Stimulated activated naive B cell treated with anti-CD40 and anti-IgM and Interleukin-4, amounts not matched to agents 10 μg/mL and 1 μg/mL and 100 μg/mL, for 72 hours (primary cell): Measurements from ENCODE around the gene RPL7A.
A peak's percentile ranks its signal among the peaks of the same experiment; 100 is the strongest.
"Not testable (repeated sequence)": the region's sequence is repeated elsewhere in the genome, so short reads cannot be mapped to it uniquely, and the experiment has no call there.

Experiments
- ATAC-seq, 2 donors: fragments of 150-1000 bp; cut with Tn5 transposase; replicated peaks; 2 replicates each; pipeline ENCODE4 v1.10.0; 2021; ENCODE audit warnings: moderate library complexity in 1 of 2
- DNase-seq: peaks from one replicate; pipeline ENCODE4 v3.0.0; 2021
- H3K27ac Mint-ChIP-seq: one replicate; pipeline ENCODE4 v1.8.0; 2022; ENCODE audit warnings: mild to moderate bottlenecking, mixed read lengths
- H3K27me3 Mint-ChIP-seq, 2 donors: one replicate each; pipeline ENCODE4 v1.8.0; 2022; ENCODE audit warnings: mixed read lengths in 2 of 2
- H3K36me3 Mint-ChIP-seq, 2 donors: one replicate each; pipeline ENCODE4 v1.8.0; 2022; ENCODE audit warnings: mixed read lengths in 2 of 2, mild to moderate bottlenecking in 1 of 2
- H3K4me1 Mint-ChIP-seq, 2 donors: one replicate each; pipeline ENCODE4 v1.8.0; 2022; ENCODE audit warnings: mixed read lengths in 2 of 2, mild to moderate bottlenecking in 1 of 2
- H3K4me3 Mint-ChIP-seq, 2 donors: one replicate each; pipeline ENCODE4 v1.8.0; 2022; ENCODE audit warnings: mild to moderate bottlenecking in 2 of 2, mixed read lengths in 2 of 2, moderate library complexity in 1 of 2
- H3K9me3 Mint-ChIP-seq, 2 donors: one replicate each; pipeline ENCODE4 v1.8.0; 2022; ENCODE audit warnings: mixed read lengths in 2 of 2, mild to moderate bottlenecking in 1 of 2

RPL7A gene

DNA sequence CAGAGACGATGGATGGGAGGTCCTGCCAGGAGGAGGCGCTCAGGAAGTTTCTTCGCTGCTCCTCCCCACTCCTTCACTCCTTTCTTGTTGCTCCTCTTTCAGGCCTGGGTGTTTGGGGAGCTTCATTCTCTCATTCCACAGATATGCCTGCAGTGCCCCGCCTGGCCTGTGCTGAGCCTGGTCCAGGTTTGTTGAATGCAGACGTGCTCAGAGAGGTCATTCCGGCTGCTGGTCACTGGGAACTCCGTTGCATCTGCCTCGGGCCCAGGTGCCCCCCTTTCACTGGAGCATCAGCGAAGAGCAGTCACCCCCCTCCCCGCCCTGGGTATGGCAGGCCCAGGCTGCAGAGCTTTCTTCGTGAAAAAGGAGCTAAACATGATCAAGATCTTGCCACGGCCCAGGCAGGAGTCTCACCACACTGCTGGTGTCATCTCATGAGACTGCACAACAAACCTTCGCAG lies 27.6 kb upstream of the RPL7A start:
- Mint-ChIP-seq H3K27me3 (peaks cover 3 to 20% of the 10 kb centered on the region in 2 donors), H3K9me3 (peaks cover 0 to 3% of the 10 kb centered on the region in 2 donors), H3K4me3 (no peak overlapping the region), H3K36me3 (peaks cover 2 to 6% of the 10 kb centered on the region in 2 donors), H3K4me1 (no peaks in the 10 kb centered on the region), H3K27ac (no peak overlapping the region)
- no peak for ATAC-seq
- no peak for DNase-seq

DNA sequence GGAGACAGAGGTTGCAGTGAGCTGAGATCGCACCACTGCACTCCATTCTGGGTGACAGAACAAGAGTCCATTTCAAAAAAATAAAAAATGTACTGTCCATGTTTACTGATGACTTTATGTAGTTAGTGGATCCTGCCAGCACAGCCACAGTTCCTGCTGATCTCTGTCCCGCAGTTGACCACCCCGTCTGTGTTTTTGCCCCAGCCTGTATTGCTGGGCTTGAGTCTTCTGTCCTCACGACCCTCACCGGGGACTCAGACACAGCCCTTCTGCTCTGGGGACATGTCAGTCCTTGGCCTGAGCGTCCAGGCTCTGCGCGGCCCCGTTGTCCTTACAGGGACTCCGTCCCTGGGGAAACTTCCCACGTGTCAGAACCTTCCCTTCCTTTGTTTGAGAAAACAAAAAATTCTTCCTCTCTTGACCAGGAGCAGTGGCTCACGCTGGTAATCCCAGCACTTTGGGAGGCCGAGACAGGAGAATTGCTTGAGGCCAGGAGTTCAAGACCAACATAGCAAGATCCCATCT lies 26.5 kb upstream of the RPL7A start:
- H3K4me3 Mint-ChIP-seq = no peak overlapping the region
- no peak overlapping the region for H3K27ac Mint-ChIP-seq
- DNase-seq (no peak), ATAC-seq (no peak)
- no peaks in the 10 kb centered on the region for H3K4me1 Mint-ChIP-seq
- H3K27me3 Mint-ChIP-seq = peaks cover 3 to 20% of the 10 kb centered on the region in 2 donors
- H3K9me3 Mint-ChIP-seq = peaks cover 0 to 1% of the 10 kb centered on the region in 2 donors
- H3K36me3 Mint-ChIP-seq = peaks cover 2 to 9% of the 10 kb centered on the region in 2 donors

- H3K9me3 Mint-ChIP-seq = peaks cover 0 to 1% of the 10 kb centered on the region in 2 donors
- ATAC-seq = no peak
- H3K36me3 Mint-ChIP-seq = peaks cover 2 to 10% of the 10 kb centered on the region in 2 donors
- DNase-seq = no peak
- peaks cover 3 to 9% of the 10 kb centered on the region in 2 donors for H3K27me3 Mint-ChIP-seq
- no peak overlapping the region for H3K4me3 Mint-ChIP-seq
- no peak overlapping the region for H3K27ac Mint-ChIP-seq
- H3K4me1 Mint-ChIP-seq = no peaks in the 10 kb centered on the region
These were observed 25.3 kb upstream of the RPL7A start for GRCh38 chr9:133322701-133323100.

- H3K4me3 Mint-ChIP-seq = no peak overlapping the region
- no peak overlapping the region for H3K27ac Mint-ChIP-seq
- no peaks in the 10 kb centered on the region for H3K4me1 Mint-ChIP-seq
- DNase-seq (no peak), ATAC-seq (no peak)
- H3K27me3 Mint-ChIP-seq = peaks cover 3 to 4% of the 10 kb centered on the region in 2 donors
- peaks cover 0 to 1% of the 10 kb centered on the region in 2 donors for H3K9me3 Mint-ChIP-seq
- peaks cover 4 to 14% of the 10 kb centered on the region in 2 donors for H3K36me3 Mint-ChIP-seq
These were observed 24.8 kb upstream of the RPL7A start for GRCh38 chr9:133323211-133323610.

GRCh38 chr9:133323991-133324703 lies 23.9 kb upstream of the RPL7A start:
- Mint-ChIP-seq H3K9me3 (peaks cover 0 to 1% of the 10 kb centered on the region in 2 donors), H3K4me3 (no peak overlapping the region), H3K4me1 (peaks cover 2 to 9% of the 10 kb centered on the region in 2 donors), H3K27me3 (peaks cover 3 to 4% of the 10 kb centered on the region in 2 donors), H3K27ac (no peak overlapping the region), H3K36me3 (peaks cover 13 to 22% of the 10 kb centered on the region in 2 donors)
- ATAC-seq (no peak), DNase-seq (no peak)

DNA sequence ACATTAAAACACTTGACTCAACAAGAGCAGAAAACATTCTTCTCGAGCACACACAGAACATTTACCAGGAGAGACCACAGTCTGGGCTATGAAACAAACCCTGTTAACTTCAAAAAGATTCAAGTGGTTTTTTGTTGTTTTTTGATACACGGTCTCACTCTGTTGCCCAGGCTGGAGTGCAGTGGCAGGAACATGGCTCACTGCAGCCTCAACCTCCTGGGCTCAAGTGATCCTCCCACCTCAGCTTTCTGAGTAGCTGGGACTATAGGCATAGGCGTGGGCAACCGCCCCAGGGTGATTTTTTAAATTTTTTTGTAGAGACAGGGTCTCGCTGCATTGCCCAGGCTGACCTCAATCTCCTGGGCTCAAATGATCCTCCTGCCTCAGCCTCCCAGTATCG lies 21.0 kb upstream of the RPL7A start:
- not testable (repeated sequence) for H3K27ac Mint-ChIP-seq, H3K27me3 Mint-ChIP-seq, H3K4me3 Mint-ChIP-seq, ATAC-seq, H3K9me3 Mint-ChIP-seq, DNase-seq
- Mint-ChIP-seq H3K36me3 (peaks cover 33 to 40% of the 10 kb centered on the region in 2 donors), H3K4me1 (peaks cover 8 to 37% of the 10 kb centered on the region in 2 donors)

DNA sequence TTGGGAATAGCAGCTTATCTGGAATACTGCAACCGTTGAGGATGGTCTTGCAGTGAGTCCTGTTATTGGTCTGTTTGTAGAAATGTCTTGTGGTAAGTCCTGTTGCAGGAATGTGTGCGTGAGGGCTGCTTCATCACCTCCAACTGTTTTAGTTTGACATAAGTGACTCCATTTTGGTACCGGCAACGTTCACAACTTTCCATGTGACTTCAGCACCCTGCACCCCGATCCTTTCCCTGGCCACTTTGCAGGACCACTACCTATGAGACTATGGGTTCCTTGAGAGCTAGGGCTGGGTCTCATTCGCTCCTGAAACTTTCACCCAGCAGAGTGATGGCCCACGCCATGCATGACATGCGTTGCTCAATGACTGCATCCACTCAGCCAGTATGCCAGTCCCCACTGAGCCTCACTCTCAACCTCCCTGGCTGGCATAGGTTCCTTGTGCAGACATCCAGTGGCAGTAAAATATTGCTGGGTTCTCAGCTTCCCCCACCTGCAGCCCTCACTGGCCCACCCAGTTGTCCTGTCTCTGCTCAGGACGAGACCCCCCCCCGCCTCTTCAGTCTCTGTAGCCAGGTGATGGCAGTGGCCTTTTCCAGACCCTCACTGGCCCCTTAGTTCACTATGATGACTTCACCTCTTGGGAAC lies 20.1 kb upstream of the RPL7A start:
- peaks cover 8 to 43% of the 10 kb centered on the region in 2 donors for H3K4me1 Mint-ChIP-seq
- H3K9me3 Mint-ChIP-seq = peaks cover 0 to 1% of the 10 kb centered on the region in 2 donors
- DNase-seq (no peak), ATAC-seq (no peak)
- H3K27me3 Mint-ChIP-seq = no peaks in the 10 kb centered on the region
- no peak overlapping the region for H3K27ac Mint-ChIP-seq
- no peak overlapping the region for H3K4me3 Mint-ChIP-seq
- peaks cover 40 to 47% of the 10 kb centered on the region in 2 donors for H3K36me3 Mint-ChIP-seq

DNA sequence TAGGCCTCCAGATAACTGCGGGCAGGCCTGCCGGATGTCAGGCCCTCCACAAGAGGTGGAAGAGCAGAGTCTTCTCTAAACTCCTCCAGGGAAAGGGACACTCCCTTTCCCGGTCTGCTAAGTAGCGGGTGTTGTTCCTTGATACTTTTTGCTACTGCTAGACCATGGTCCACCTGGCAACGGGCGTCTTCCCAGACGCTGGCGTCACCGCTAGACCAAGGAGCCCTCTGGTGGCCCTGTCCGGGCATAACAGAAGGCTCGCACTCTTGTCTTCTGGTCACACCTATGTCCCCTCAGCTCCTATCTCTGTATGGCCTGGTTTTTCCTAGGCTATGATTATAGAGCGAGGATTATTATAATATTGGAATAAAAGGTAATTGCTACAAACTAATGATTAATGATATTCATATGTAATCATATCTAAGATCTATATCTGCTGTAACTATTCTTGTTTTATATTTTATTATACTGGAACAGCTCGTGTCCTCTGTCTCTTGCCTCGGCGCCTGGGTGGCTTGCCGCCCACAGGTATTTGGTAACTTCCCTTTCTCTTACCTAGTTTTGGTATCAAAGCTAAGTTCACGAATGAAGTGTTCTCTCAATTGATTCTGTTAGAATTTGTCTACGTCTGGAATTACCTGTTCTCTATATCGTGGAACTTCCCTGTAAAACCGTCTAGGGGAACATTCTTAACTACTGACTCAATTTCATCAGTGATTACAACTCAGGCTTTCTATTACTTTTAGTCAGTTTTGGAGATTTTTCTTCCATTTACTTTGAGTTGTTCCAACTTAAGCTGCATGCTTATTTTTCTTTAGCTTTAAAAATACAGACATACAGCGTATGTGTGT lies 18.5 kb upstream of the RPL7A start:
- not testable (repeated sequence) for H3K27ac Mint-ChIP-seq, H3K9me3 Mint-ChIP-seq, DNase-seq, H3K4me3 Mint-ChIP-seq, ATAC-seq, H3K27me3 Mint-ChIP-seq
- Mint-ChIP-seq H3K36me3 (peaks cover 44 to 55% of the 10 kb centered on the region in 2 donors), H3K4me1 (peaks cover 18 to 55% of the 10 kb centered on the region in 2 donors)

DNA sequence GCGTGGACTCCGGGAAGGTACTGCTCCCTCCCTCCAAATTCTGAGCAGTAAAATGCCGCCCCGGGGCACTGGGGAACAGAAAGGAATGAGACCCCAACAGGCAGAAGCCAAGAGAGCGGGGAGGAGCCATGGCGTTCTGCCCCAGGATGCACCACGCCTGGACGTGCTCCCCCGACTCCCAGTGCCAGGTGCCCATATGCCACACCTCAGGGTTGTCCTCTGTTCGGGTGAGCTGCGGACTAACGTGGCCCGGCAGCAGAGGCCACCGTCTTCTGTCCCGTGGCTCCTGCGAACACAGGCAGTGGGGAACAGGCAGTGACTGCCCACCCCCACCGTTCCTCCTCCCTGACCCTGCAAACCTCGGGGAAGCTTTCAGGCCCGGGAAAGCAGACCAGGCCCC lies 16.8 kb upstream of the RPL7A start:
- DNase-seq = no peak
- Mint-ChIP-seq H3K27ac (peak overlapping the region; percentile 5), H3K4me1 (peaks cover 21 to 65% of the 10 kb centered on the region in 2 donors), H3K36me3 (peaks cover 51 to 63% of the 10 kb centered on the region in 2 donors), H3K4me3 (no peak overlapping the region), H3K9me3 (no peaks in the 10 kb centered on the region), H3K27me3 (no peaks in the 10 kb centered on the region)
- no peak for ATAC-seq

- Mint-ChIP-seq H3K27ac (no peak overlapping the region), H3K4me3 (no peak overlapping the region), H3K4me1 (peaks cover 26 to 71% of the 10 kb centered on the region in 2 donors), H3K36me3 (peaks cover 52 to 68% of the 10 kb centered on the region in 2 donors), H3K27me3 (no peaks in the 10 kb centered on the region), H3K9me3 (no peaks in the 10 kb centered on the region)
- ATAC-seq (no peak), DNase-seq (no peak)
These were observed 16.2 kb upstream of the RPL7A start for GRCh38 chr9:133331641-133332380.

DNA sequence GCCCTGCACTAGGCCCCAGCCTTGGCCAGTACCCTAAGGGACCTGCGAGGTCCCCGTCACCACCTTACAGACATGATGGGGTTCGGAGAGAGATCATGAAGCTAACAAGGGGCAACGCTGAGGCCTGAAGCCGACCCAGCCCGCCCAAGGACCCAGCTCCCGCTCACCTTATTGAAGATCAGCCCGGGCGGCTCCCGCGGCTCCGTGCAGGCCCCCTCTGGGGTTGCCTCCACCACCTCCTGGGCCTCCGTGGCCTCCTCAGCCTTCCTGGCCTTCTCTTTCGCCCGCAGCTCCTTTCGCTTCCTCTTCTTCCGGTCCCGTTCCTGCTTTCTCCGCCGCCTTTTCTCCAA lies 15.7 kb upstream of the RPL7A start:
- Mint-ChIP-seq H3K4me1 (peaks cover 28 to 76% of the 10 kb centered on the region in 2 donors), H3K9me3 (no peaks in the 10 kb centered on the region), H3K4me3 (no peak overlapping the region), H3K36me3 (peaks cover 52 to 68% of the 10 kb centered on the region in 2 donors), H3K27ac (peak overlapping the region; percentile 72), H3K27me3 (no peaks in the 10 kb centered on the region)
- ATAC-seq (no peak), DNase-seq (no peak)

DNA sequence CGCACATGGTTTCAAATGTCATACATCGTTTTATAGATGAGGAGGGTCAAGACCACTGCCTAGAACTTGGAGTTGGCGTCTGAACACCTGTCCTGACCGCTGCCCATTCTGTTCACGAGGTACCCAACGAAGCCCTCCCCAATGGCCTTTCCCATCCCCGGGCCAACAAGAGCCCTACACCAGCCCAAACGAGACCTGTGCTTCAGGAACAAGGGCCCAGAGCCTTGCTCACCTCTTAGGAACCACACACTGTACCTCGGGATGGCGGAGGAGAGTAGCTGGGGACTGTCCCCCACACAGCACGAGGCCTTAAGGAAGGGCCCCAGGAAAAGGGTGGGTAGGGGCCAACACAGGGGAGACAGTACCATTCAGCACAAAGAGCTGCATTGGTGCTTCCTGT lies 15.0 kb upstream of the RPL7A start:
- Mint-ChIP-seq H3K36me3 (peaks cover 52 to 68% of the 10 kb centered on the region in 2 donors), H3K4me1 (peaks cover 30 to 83% of the 10 kb centered on the region in 2 donors), H3K4me3 (no peak overlapping the region), H3K27ac (peak overlapping the region; percentile 25), H3K9me3 (no peaks in the 10 kb centered on the region), H3K27me3 (no peaks in the 10 kb centered on the region)
- no peak for ATAC-seq
- no peak for DNase-seq

- ATAC-seq (no peak), DNase-seq (no peak)
- Mint-ChIP-seq H3K9me3 (no peaks in the 10 kb centered on the region), H3K4me3 (peak overlapping the region in 1 of 2 donors; percentile 97), H3K27ac (no peak overlapping the region), H3K4me1 (peaks cover 30 to 83% of the 10 kb centered on the region in 2 donors), H3K27me3 (no peaks in the 10 kb centered on the region), H3K36me3 (peaks cover 47 to 65% of the 10 kb centered on the region in 2 donors)
These were observed 14.5 kb upstream of the RPL7A start for GRCh38 chr9:133333566-133333965.
